Embryonic facial prominence (tissue), 1 donor: Measurements from ENCODE around the gene APBA2.
"Not testable (repeated sequence)": the region's sequence is repeated elsewhere in the genome, so short reads cannot be mapped to it uniquely, and the experiment has no call there.

Source experiments
- DNase-seq: peaks from one replicate; pipeline ENCODE4 v3.0.0-alpha.2; 2016; ENCODE audit errors: extremely low spot score

Gene APBA2

GRCh38 chr15:29086001-29086400, 200.2 kb downstream of the APBA2 start:
- no peak for DNase-seq

GRCh38 chr15:29086891-29087290, 201.1 kb downstream of the APBA2 start:
- DNase-seq: no peak

GRCh38 chr15:29087521-29088285, 201.9 kb downstream of the APBA2 start:
- DNase-seq: no peak

GRCh38 chr15:29088666-29089065, 202.9 kb downstream of the APBA2 start:
- DNase-seq: no peak

GRCh38 chr15:29089731-29090616, 204.2 kb downstream of the APBA2 start:
- DNase-seq: no peak

DNA sequence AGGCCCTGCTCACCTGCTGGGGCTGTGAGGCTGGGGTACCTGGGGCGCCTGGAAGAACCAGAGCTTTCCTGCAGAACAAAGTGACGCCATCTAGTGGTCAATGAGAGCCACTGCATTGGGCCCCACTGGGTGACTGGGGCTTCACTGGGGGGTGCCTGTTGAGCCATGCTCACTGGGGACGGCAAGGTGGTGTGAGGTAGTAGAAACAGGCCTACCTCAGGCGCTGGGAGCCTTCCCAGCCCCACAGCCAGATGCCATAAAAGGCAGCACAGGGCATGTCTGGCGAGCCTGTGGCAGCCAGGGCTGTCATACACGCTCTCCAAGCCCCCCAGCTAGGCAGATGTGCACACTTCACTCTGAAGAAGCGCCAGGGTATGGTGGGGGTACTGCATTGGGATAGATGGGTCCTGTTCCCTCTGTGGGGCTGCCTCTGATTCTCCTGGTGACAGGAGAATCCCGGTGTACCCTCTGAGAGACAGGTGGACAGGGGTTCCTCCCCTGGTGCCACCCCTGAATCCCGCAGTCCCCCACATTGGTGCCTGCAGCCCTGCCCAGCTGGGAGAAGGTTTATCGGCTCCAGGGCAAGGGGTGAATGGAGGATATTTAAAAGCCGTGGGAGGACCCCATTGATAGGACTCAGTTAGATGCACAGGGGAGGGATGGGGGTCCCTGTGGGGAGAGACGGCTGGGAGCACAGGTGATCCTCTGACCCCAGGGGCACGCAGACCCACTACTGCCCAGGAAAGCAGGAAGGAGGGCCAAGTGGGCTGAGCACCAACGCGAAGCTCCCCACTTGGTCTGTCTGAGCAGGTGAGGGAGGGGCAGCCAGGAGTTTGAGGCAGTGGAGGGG, 205.1 kb downstream of the APBA2 start:
- DNase-seq: no peak

DNA sequence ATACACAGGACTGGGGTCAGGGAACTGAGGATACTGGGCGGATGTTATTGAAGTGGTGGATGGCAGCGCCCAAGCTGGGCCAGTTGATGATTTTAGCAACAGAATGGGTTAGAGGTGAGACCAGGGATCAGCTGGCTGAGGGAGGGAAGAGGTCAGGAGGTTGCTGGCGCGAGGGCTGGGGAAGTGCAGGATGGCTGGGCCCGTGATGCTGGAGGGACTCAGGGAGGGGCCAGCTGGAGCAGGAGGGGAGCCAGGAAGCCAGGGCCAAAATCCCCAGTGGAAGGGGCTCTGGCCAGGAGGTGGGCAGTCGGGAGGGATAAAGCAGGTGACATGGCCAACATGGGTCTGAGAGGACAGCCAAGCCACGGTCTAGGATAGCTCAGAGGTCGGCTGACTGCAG, 205.9 kb downstream of the APBA2 start:
- DNase-seq: no peak

DNA sequence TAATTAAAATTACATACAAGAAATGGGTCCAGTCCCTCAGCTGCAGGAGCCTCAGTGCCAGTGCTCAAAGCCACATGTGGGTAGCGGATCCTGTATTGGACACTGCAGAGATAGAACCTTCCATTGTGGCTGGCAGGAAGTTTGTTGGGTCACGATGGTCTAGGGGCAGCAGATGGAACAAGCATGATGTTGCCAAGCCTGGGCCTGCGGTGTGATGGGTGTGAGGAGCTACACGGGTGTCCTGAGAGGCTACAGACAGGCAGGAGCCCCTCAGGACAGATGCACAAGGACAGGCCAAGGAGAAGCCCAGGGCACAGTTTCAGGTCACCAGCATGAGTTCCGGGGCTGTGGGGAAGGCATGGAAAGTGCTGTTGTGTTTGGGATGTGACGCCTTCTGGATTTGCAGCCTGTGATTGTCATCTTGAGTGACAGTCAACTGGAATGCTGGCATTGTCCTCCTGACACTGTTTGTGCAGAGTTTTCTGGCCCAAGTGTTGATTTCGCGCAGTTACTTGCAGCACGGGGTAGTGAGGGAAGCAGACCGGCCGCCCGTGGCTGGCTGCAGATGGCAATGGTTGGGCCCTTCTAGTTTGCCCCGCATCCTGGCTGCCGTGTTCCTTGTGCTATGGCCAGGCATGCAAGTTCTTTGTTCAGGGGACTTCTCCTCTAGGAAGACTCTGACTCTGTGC, 206.7 kb downstream of the APBA2 start:
- DNase-seq: no peak

- no peak for DNase-seq
Observed at GRCh38 chr15:29093065-29093435, 207.3 kb downstream of the APBA2 start.

DNA sequence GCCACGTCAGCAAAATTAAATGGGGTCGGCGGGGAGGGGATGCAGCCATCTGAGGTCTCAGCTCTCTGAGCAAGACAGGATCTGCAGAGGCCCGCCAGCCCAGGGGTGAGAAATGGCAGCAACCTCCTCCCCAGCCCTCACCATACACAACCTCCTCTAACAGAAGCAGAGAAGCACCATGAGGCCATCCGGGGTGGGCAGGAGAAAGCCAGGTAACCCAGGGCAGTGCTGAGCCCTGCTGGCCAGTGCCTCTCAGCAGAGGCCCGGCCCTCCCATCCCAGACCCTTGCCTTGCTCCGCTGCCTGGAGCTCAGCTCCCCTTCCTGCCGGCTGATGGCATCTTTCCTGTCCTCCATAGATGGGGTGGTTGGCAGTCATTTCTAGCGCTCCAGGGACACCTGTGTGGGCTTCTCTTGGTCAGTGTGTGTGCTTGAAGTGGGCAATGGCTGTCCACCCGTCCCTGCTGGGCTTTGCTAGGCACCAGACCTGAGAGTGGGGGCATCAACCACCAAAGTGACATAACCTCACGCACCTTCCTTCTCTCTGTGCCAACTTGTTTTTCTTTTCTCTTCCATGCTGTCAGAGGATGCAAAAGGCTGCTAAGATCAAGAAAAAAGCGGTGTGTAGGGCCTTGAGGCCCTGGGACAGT, 208.0 kb downstream of the APBA2 start:
- DNase-seq: no peak

DNA sequence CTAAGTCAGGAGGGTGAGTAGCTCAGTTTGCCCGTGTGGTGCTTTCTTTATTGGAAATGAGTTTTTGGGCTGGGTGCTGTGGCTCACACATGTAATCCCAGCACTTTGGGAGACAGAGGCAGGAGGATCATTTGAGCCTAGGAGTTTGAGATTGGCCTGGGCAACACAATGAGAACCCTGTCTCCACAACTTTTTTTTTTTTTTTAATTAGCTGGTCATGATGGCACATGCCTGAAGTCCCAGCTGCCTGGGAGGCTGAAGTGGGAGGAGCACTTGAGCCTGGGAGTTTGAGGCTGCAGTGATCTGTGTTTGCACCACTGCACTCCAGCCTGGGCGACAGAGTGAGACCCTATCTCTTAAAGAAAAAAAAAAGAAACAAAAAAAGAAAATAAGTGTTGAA, 208.9 kb downstream of the APBA2 start:
- no peak for DNase-seq

DNA sequence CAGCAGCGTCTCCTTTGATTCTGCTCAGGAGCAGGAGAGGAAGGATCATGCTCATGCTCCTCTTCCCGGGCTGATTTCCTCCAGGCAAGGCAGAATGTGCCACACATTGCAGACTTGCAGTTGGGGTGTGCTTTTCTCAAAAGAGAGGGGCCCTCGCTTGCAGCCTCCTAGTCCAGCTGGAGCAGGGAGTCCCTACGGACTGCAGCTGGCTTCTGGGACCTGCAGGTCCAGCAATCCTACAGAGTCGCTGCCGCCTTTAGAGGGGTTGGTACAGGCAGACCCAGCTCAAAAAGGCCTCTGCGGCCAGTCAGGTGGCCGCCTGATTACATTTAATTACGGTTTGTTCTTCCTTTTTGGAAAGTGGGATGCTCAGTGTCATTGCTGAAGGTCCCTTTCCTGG, 210.0 kb downstream of the APBA2 start:
- DNase-seq: no peak

DNA sequence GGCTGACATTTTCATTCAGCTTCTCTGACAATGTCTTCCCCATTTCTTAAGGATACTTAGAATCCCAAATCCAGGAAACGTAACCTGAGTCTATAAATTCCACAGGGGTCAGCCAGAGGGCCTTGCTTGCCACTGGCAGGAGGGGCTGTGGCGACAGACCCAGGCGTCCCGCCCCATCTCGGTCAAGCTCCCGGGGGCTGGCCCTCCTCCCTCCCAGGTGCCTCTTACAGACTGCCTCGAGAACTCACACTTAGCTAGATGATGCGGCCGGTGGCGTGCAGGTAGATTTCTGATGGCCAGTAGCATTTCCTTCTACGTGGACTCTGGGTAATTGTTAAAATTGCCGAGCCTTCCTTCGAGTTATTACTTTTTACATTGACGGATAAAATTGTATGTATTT, 211.4 kb downstream of the APBA2 start:
- DNase-seq: no peak

DNA sequence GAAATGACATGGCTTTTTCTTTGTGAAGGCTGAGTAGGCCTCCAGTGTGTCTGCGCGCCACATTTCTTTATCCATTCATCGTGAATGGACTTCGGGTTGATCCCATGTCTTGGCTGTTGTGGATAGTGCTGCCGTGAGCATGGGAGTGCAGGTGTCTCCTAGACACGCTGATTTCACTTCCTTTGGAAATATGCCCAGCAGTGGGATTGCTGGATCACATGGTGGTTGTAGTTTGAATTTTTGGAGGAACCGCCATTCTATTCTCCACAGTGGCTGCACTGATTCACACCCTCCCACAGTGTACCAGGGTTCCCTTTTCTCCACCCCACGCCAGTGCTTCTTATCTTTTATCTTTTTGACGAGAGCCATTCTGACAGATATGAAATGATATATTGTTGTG, 212.2 kb downstream of the APBA2 start:
- no peak for DNase-seq

- no peak for DNase-seq
Observed at GRCh38 chr15:29098652-29099051, 212.9 kb downstream of the APBA2 start.

- no peak for DNase-seq
Observed at GRCh38 chr15:29099131-29099880, 213.5 kb downstream of the APBA2 start.

GRCh38 chr15:29100486-29101000, 214.8 kb downstream of the APBA2 start:
- DNase-seq: no peak

- DNase-seq: no peak
Observed at GRCh38 chr15:29101491-29101890, 215.7 kb downstream of the APBA2 start.

DNA sequence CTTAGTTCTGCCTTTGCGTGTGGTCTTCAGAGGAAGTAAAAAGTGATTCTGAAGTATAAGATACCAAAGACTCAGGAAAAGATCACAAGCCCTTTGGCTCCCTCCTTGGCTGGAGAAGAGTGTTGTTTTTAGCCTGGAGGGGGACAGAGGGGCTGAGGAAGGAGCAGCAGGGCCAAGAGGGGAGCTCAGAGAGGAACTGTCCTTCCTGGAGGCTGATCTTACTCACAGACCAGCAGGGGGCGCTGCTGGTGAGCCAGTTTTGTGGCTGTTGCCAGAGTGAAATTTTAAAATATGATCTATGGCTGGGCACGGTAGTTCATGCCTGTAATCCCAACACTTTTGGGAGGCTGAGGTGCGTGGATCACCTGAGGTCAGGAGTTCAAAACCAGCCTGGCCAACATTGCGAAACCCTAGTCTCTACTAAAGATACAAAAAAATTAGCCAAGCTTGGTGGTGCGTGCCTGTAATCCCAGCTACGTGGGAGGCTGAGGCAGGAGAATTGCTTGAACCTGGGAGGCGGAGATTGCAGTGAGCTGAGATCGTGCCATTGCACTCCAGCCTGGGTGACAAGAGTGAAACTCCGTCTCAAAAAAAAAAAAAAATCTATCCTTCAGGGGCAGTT, 216.5 kb downstream of the APBA2 start:
- DNase-seq: not testable (repeated sequence)
